OCI-LY7 (cell line): ENCODE results near the gene RTBDN.

Experiments used
- EZH2phosphoT487 ChIP-seq: fragments of 200-600 bp; sonication (generic); IDR thresholded peaks from 2 replicates; pipeline ENCODE4 v1.6.1; 2018; ENCODE audit warnings: low read depth, borderline replicate concordance, mild to moderate bottlenecking, mixed run types, antibody characterized with exemption, low read length, moderate library complexity, mixed read lengths
- TF ChIP-seq, protein P1 (sequence below): fragments of 200-600 bp; sonication (generic); conservative IDR thresholded peaks from 2 replicates; pipeline ENCODE4 v1.5.1; 2014; ENCODE audit warnings: mild to moderate bottlenecking, antibody characterized with exemption, low read length, moderate library complexity, mixed read lengths

DNA sequence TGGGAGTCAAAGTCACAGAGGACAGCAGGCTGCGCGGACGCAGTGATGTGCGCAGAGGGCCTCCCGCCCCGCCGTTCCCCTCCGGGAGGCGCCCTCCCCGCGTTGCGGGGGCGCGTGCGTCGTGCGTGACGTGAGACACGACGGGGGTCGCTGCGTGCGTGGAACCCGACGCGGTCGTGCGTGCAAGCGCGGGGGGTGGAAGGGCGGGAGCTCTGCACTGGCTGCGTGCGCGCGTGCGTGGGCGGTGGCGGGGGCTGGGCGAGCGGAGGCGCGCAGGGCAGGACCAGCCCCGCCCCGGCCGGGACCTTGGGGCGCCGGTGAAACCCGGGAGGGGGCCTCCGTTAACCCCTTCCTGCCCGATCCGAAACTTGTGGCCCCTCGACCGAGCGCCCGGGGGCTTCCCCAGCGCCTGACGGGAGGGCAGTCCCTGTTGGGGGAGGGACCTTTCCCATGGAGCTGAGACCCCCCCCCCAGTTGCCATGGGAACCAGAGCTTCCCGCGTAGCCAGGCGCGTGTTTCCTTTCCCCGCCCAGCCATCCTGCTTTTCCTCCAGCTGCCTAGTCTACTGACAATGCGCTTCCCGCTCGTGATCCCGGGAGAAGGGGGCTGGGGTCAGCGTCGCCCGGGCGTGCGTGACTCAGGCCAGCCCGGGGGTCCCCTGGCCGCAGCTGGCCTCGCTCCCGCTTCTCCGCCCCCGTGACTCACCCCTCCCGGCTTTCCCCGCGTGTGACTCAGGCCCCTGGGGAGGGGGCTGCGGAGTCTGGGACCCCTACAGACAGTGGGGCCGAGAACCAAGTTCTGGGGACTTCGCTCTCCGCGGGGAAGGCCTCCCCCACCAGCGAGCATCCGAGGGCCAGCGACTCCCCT lies 51.7 kb downstream of the RTBDN start:
- TF ChIP-seq, protein P1, sequence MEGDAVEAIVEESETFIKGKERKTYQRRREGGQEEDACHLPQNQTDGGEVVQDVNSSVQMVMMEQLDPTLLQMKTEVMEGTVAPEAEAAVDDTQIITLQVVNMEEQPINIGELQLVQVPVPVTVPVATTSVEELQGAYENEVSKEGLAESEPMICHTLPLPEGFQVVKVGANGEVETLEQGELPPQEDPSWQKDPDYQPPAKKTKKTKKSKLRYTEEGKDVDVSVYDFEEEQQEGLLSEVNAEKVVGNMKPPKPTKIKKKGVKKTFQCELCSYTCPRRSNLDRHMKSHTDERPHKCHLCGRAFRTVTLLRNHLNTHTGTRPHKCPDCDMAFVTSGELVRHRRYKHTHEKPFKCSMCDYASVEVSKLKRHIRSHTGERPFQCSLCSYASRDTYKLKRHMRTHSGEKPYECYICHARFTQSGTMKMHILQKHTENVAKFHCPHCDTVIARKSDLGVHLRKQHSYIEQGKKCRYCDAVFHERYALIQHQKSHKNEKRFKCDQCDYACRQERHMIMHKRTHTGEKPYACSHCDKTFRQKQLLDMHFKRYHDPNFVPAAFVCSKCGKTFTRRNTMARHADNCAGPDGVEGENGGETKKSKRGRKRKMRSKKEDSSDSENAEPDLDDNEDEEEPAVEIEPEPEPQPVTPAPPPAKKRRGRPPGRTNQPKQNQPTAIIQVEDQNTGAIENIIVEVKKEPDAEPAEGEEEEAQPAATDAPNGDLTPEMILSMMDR = 0 out of 2 replicates have a peak, but pooled peaks have one; percentile 17
- TF ChIP-seq EZH2phosphoT487 = no peak
